ENCODE measurements around the gene GALNT13.

The GALNT13 gene

GRCh38 chr2:153871231-153872221, at the start of gene GALNT13:
GALNT13 (plus strand) TSS chr2:153871922.
- no peak for DNase-seq

- DNase-seq: no peak
These were observed 47.8 kb upstream of the GALNT13 start for GRCh38 chr2:153823880-153824279.

- DNase-seq: no peak
These were observed 43.4 kb upstream of the GALNT13 start for GRCh38 chr2:153828335-153828734.

- DNase-seq: no peak
These were observed 37.1 kb upstream of the GALNT13 start for GRCh38 chr2:153834662-153835061.

GRCh38 chr2:153858250-153858649, 13.5 kb upstream of the GALNT13 start:
- no peak for DNase-seq

- no peak for DNase-seq
These were observed 7.7 kb upstream of the GALNT13 start for GRCh38 chr2:153864022-153864421.

GRCh38 chr2:153866595-153866994, 5.1 kb upstream of the GALNT13 start:
- no peak for DNase-seq

GRCh38 chr2:153870308-153870707, 1.4 kb upstream of the GALNT13 start:
- DNase-seq: no peak

GRCh38 chr2:153872311-153873051, 759 bp downstream of the GALNT13 start:
- no peak for DNase-seq

GRCh38 chr2:153873052-153874048, 1.6 kb downstream of the GALNT13 start:
- DNase-seq: no peak

GRCh38 chr2:153875801-153876466, 4.2 kb downstream of the GALNT13 start:
- no peak for DNase-seq

GRCh38 chr2:153880926-153881325, 9.2 kb downstream of the GALNT13 start:
- no peak for DNase-seq

GRCh38 chr2:153886833-153887232, 15.1 kb downstream of the GALNT13 start:
- DNase-seq: no peak

GRCh38 chr2:153890576-153890975, 18.9 kb downstream of the GALNT13 start:
- no peak for DNase-seq

- DNase-seq: no peak
These were observed 19.3 kb downstream of the GALNT13 start for GRCh38 chr2:153891051-153891450.

- DNase-seq: no peak
These were observed 41.2 kb downstream of the GALNT13 start for GRCh38 chr2:153912798-153913396.

GRCh38 chr2:153917570-153917969, 45.8 kb downstream of the GALNT13 start:
- no peak for DNase-seq

- no peak for DNase-seq
These were observed 63.8 kb downstream of the GALNT13 start for GRCh38 chr2:153935511-153935910.

GRCh38 chr2:153939124-153939796, 67.5 kb downstream of the GALNT13 start:
- DNase-seq: no peak

GRCh38 chr2:153940511-153940910, 68.8 kb downstream of the GALNT13 start:
- DNase-seq: no peak

- no peak for DNase-seq
These were observed 73.1 kb downstream of the GALNT13 start for GRCh38 chr2:153944800-153945199.
